ENCODE results near the gene GLB1L2.

- TF ChIP-seq CREB1 (IDR thresholded peaks at IDR 0.05; ENCODE audit: low read depth), result no peak
- TF ChIP-seq YY1 (IDR thresholded peaks at IDR 0.05; ENCODE audit: low read depth), result no peak
- no peak for TF ChIP-seq TCF12 (IDR thresholded peaks at IDR 0.05; ENCODE audit: low read depth)
- TF ChIP-seq CEBPB (IDR thresholded peaks at IDR 0.05), result no peak
- no peak for TF ChIP-seq REST (IDR thresholded peaks at IDR 0.05; ENCODE audit: low read depth)
- no peak for TF ChIP-seq NFIC (IDR thresholded peaks at IDR 0.05)
- TF ChIP-seq RAD21 (IDR thresholded peaks at IDR 0.05; ENCODE audit: low read depth), result no peak
- no peak for TF ChIP-seq EP300 (IDR thresholded peaks at IDR 0.05; ENCODE audit: borderline replicate concordance)
- TF ChIP-seq, protein P1, sequence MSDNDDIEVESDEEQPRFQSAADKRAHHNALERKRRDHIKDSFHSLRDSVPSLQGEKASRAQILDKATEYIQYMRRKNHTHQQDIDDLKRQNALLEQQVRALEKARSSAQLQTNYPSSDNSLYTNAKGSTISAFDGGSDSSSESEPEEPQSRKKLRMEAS (IDR thresholded peaks at IDR 0.05), result no peak
Observed at GRCh38 chr11:134337051-134337450, 5.3 kb downstream of the GLB1L2 start.

Measured in Ishikawa (cell line).